GM12878 (cell line): Measurements from ENCODE around the gene FAM241A.
"Not testable (repeated sequence)": the region's sequence is repeated elsewhere in the genome, so short reads cannot be mapped to it uniquely, and the experiment has no call there.

Source experiments
- ATF2 ChIP-seq: IDR thresholded peaks from 2 replicates; pipeline ENCODE4 v1.6.1; 2012; ENCODE audit warnings: low read length, inconsistent platforms
- CTCF ChIP-seq, 3 experiments: IDR thresholded peaks in 2 of 3; conservative IDR thresholded peaks in 1 of 3; 2 replicates each; pipeline ENCODE4 v1.5.1; 2011; ENCODE audit warnings: low read depth in 3 of 3, low read length in 3 of 3, mild to moderate bottlenecking in 3 of 3, control low read depth in 2 of 3, moderate library complexity in 2 of 3, inconsistent platforms in 1 of 3, mixed read lengths in 1 of 3; ENCODE audit not compliant: control insufficient read depth in 2 of 3, insufficient read depth in 1 of 3; ENCODE audit errors: extremely low read depth in 1 of 3
- MTA3 ChIP-seq: IDR thresholded peaks from 2 replicates; pipeline ENCODE4 v1.6.1; 2012; ENCODE audit warnings: low read length, inconsistent platforms, borderline replicate concordance
- POLR2AphosphoS2 ChIP-seq: IDR thresholded peaks from 2 replicates; pipeline ENCODE4 v1.6.1; 2011; ENCODE audit warnings: low read depth, mild to moderate bottlenecking, low read length, improper control_type of control experiment, moderate library complexity
- TCF7 ChIP-seq: IDR thresholded peaks from 2 replicates; pipeline ENCODE4 v1.6.1; 2014; ENCODE audit warnings: antibody characterized with exemption, borderline replicate concordance
- TF ChIP-seq, protein P1 (sequence below): IDR thresholded peaks from 2 replicates; pipeline ENCODE4 v1.6.1; 2011; ENCODE audit warnings: low read depth, low read length, improper control_type of control experiment, borderline replicate concordance

DNA sequence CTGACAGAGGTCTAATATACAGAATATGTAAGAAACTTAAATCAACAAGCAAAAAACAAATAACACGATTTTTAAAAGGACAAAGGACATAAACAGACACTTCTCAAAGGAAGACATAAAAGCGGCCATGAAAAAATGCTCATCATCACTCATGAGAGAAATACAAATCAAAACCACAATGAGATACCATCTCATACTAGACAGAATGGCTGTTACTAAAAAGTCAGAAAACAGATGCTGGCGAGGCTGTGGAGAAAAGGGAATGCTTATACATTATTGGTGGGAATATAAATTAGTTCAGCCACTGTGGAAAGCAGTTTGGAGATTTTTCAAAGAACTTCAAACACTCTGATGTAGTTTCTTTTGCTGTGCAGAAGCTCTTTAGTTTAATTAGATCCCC, 33.5 kb downstream of the FAM241A start:
- TF ChIP-seq, protein P1, sequence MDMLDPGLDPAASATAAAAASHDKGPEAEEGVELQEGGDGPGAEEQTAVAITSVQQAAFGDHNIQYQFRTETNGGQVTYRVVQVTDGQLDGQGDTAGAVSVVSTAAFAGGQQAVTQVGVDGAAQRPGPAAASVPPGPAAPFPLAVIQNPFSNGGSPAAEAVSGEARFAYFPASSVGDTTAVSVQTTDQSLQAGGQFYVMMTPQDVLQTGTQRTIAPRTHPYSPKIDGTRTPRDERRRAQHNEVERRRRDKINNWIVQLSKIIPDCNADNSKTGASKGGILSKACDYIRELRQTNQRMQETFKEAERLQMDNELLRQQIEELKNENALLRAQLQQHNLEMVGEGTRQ, result not testable (repeated sequence)
- not testable (repeated sequence) for TF ChIP-seq POLR2AphosphoS2; CTCF (IDR thresholded peaks at IDR 0.05 in 2 of 3, conservative IDR thresholded peaks at IDR 0.05 in 1 of 3; ENCODE audit: control insufficient read depth in 2 of 3, extremely low read depth in 1 of 3, insufficient read depth in 1 of 3, low read depth in 3 of 3, low read length in 3 of 3); TCF7; MTA3; ATF2
